HG03342 (cell line): ENCODE measurements around the gene METRN.

Experiments used
- ATAC-seq: cut with Tn5 transposase; IDR thresholded peaks from one replicate; pipeline ENCODE4 v1.9.1; 2021; ENCODE audit warnings: mild to moderate bottlenecking, moderate library complexity; ENCODE audit not compliant: unreplicated experiment

METRN gene

DNA sequence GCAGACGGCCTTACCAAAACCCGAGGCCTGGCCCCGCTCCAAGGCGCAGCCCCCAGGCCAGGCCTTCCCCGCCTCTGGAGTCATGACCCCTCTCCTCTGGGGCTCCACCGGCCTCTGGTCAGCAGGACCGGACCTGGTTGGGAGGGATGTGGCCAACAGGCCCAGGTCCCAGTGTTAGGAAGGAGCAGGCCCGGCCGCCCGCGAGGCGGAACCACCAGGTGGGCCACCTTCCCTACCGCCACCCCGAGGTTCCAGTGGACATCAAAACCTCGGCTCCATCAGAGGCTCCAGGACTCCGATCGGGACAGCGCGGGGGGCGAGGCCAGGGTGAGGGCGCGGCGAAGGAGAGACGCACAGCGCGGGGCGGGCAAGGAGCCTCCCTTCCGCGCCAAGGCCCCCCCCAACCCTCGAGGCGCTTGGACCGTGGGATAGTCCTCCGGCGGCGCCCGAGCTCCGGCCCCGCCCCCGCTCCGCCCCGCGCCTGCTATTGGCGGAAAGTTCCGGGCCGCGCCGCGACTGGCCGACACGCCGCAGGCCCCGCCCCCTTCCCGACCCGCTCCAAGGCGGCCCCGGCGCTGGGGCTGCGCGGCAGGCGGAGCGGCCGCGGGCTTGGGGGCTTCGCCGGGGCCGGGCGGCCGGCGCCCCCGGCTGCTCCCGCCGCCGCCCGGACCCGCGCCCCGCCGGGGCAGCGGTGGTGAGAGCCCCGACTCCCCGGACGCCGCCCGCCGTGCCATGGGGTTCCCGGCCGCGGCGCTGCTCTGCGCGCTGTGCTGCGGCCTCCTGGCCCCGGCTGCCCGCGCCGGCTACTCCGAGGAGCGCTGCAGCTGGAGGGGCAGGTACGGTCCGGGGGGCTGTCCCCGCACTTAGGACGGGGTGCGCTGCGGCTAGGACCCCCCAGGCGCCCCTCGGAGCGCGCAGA lies at the start of gene METRN:
TSS of gene METRN (plus strand) at position 561 of the 919 bp plus-strand sequence. CDS start at position 733, 172 bp downstream.
- peak; percentile 66 for ATAC-seq

DNA sequence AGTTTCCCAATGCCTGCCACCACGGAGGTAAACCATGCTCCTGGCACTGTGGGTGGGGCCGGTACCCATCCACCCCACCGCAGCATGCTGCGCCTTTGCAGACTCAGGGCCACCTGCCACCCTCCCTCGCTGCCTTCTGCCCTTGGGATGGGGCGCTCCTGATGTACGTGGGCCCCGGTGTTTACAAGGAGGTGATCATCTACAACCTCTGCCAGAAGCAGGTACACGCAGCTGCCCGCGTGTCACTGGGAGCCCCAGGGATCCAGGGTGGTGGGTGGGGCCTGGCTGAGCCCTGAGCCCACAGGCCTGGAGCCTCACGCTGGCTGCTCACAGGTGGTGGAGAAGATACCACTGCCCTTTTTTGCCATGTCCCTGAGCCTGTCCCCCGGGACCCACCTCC lies 48.3 kb upstream of the METRN start:
- ATAC-seq = no peak

DNA sequence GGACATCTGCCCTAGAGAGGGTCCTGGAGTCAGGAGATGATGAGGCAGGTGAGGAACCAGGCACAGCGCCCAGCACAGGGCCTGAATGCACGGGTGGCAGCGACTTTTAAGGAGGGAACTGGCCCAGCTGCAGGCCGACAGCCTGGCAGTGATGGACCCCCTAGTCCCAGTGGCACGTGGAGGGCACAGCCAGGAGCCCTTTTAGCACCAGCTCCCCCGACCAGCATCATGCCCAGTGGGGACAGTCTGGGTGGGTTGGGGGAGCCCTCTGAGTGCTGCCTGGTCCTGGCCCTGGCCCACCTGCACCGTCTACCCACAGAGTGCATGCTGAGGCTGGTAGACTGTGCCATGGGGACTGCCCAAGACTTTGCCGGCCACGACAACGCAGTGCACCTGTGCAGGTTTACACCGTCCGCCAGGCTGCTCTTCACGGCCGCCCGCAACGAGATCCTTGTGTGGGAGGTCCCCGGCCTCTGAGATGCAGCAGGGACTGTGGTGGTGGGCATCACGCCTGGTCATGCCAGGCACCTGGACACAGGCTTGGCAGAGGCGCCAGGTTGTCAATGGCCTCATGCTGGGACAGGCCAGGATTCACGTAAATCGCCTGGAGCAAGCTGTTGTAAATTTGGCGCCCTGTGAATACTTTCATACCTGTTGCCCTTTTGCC lies 47.7 kb upstream of the METRN start:
- ATAC-seq = no peak

DNA sequence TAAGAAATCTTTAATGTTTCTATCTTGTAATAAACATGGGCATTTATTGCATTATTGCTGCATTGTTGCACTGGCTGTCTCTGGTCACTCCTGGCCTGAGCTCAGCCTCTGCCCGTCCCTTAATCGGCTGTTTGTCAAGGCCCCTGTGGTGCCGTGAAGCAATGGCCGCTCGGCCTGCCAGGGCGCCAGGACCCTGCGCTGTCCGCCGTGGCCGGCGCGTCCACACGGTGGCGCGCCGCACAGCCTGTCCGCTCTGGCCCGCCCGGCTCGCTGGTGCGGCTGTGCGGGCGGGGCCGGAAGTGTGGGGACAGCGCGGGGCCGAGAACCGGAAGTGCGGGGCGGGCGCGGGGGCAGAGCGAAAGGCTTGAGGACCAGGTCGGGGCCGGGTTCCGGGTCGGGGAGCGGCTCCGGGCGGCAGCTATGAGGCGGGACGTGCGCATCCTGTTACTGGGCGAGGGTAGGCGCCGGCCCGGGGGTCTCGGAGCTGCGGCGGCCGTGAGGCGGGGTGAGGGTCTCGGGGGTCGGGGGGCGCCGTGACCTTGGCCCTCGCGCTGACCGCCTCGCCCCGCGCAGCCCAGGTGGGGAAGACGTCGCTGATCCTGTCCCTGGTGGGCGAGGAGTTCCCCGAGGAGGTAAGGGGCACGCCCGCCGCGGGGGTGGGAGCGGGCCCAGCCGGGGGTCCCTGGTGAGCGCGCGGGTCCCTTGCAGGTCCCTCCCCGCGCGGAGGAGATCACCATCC lies 47.0 kb upstream of the METRN start, which contains the start of gene RHOT2:
TSS of gene RHOT2 (plus strand) at position 353 of the 739 bp plus-strand sequence. CDS start at position 421, 68 bp downstream.
- ATAC-seq = peak; percentile 77

DNA sequence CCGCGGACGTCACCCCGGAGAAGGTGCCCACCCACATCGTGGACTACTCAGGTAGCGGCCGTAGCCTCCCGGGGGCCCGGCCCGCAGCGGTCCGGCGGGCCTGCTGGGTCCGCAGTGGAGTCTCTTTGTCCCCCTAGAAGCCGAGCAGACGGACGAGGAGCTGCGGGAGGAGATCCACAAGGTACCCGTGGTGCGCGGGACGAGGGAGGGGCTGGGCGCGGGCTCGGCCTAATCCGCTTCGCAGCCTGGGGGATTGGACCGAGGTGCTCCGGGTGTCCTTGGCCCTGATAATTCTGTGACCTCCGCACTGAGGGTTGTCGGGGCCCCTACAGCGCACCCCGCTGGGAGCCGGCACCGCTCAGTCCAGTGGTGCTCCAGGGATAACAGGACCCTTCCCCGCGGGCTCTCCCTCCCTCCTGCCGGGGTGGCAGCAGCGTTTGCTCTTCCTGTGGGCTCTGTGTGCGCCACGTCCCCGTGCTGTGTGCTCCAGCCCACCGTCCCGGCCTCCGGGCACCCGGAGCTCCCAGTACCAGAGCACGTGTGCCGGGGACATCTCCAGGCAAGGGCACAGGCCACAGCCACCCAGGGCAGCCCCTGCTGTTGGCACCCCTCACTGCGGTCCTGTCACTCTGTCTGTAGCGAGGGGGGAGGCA lies 46.3 kb upstream of the METRN start:
- ATAC-seq = no peak

DNA sequence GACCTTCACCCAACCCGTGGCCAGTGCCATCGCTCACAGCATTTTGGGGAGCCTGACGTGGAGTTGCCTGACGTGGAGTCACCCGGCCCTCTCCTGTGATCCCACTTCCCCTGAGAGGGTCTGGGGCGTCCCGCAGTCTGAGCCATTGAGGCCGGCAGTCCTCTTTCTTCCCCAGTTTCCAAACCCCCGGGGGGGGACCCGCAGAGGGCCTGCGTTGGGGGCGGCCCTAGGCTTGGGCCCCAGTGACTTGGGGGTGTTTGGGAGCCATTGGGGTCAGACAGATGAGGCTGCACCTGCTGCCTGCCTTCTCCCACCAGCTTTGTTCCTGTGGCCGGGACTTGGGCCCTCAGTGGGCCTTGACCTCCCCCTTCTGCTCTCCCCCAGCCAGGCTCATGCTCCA lies 45.3 kb upstream of the METRN start:
- no peak for ATAC-seq

DNA sequence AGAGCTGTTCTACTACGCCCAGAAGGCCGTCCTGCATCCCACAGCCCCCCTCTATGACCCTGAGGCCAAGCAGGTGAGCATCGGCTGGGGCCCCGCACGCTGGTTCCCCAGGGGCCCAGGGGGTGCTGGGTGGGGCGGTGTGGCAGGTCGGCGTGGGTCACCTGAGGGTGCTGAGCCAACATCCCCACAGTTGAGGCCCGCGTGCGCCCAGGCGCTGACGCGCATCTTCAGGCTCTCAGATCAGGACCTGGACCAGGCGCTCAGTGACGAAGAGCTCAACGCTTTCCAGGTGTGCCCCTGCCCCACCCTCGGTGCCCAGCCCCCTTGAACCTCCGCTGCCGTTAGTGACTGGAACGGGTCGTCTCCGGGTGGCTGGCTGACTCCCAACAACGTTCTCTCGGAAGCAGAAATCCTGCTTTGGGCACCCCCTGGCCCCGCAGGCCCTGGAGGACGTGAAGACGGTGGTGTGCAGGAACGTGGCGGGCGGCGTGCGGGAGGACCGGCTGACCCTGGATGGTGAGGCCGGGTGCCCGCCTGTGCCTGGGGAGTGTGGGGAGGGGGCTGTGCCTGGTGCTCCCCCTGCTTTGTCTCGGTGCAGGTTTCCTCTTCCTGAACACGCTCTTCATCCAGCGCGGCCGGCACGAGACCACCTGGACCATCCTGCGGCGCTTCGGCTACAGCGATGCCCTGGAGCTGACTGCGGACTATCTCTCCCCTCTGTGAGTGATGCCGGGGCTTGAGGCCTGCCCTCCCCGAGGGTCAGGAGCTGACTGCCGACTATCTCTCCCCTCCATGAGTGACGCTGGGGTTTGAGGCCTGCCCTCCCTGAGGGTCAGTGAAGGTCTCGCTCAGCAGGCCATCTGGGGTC lies 44.2 kb upstream of the METRN start:
- ATAC-seq = no peak

DNA sequence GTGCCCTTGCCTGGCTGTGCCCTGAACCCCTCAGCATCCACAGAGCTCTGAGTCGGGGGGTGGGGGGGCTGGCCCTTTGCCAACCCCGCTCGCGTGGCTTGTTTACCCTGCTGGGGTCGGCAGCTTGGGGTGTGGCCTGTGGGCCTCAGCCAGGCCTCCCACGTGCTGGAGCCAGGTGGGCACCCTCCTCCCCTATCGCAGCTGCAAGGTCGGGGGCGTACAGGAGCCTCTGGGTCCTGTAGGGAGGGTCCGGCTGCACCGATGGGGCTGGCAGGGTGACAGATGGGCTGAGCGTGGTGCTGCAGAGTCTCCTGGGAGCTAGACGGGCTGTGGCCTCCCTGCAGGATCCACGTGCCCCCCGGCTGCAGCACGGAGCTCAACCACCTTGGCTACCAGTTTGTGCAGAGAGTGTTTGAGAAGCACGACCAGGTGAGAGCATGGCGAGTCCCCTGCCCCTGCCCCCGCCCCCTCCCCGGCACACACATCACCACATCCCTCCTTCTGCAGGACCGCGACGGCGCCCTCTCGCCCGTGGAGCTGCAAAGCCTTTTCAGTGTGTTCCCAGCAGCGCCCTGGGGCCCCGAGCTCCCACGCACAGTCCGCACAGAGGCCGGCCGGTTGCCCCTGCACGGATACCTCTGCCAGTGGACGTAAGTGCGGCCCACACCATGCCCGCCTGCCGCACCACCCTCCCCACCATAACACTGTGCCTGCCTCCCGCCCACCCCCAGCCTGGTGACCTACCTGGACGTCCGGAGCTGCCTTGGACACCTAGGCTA lies 43.4 kb upstream of the METRN start:
- ATAC-seq = no peak

DNA sequence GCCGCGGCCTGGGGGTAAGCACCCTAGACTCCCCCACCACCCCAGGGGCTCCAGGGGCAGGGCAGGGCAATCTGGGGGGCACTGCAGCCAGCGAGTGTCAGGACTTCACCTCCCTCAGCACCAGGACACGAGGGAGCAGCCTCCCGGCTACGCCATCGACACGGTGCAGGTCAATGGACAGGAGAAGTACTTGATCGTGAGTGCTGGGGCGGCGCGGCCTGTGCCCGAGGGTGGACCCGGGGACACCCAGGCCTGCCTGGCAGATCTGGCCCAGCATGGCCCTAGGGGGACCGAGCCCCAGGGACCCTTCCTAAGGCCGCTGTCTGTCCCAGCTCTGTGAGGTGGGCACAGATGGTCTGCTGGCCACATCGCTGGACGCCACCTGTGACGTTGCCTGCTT lies 42.5 kb upstream of the METRN start:
- ATAC-seq = no peak

DNA sequence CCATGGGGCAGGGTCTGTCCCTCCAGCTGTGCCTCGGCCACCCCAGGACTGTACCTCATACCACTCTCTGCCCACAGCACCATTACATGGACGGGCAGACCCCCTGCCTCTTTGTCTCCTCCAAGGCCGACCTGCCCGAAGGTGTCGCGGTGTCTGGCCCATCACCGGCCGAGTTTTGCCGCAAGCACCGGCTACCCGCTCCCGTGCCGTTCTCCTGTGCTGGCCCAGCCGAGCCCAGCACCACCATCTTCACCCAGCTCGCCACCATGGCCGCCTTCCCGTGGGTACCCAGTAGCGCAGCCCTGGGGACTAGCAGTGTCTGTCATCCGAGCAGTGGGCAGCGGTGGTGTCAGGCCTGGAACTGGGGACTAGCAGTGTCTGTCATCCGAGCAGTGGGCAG lies 42.1 kb upstream of the METRN start:
- ATAC-seq = no peak

DNA sequence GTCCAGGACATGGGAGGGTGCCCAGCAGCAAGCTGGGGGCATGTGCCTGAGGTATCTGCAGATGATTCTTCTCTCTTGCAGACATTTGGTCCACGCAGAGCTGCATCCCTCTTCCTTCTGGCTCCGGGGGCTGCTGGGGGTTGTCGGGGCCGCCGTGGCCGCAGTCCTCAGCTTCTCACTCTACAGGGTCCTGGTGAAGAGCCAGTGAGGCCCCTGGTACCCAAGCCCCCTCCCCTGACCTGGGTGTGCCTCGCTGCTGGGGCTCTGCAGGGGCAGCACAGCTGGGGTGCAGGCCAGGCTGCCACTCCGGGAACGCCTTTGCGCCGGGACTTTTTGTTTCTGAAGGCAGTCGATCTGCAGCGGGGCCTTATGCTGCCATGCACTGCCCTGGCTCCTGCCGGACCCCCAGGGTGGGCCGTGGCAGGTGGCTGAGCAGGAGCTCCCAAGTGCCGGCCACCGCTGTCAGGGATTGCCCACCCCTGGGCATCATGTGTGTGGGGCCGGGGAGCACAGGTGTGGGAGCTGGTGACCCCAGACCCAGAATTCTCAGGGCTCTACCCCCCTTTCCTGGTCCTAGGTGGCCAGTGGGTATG lies 41.4 kb upstream of the METRN start:
- no peak for ATAC-seq

DNA sequence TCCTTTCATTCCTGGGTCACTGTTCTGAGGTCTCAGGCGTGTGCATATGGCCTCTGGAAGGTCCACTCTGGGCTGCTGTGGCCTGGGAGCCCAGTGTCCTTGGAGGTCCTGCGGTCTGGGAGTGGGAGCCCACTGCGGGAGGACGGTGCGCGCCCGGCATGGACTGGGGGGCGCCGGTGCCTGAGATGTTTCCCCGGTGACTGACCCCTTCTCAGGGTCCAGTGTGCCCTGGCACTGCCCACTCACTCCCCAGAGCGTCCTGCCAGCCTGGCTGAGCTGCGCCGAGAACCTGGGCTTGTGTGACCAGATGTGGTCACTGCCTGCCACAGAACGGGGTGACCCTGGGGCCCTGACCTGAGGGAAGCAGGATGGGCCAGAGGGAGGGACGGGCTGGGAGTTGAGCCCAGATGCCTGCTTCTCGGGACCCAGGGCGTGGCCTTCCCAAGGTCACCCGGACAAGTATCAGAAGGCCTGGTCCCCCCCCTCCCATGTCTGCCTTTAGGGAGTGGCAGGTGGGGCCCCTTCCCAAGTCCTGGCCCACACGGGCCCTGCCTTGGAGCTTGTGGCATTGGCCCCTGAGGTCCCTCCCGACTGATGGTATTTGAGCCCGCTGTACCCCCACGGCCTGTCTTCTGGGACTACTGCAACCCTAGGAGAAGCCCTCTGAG lies 40.6 kb upstream of the METRN start:
- ATAC-seq = no peak

DNA sequence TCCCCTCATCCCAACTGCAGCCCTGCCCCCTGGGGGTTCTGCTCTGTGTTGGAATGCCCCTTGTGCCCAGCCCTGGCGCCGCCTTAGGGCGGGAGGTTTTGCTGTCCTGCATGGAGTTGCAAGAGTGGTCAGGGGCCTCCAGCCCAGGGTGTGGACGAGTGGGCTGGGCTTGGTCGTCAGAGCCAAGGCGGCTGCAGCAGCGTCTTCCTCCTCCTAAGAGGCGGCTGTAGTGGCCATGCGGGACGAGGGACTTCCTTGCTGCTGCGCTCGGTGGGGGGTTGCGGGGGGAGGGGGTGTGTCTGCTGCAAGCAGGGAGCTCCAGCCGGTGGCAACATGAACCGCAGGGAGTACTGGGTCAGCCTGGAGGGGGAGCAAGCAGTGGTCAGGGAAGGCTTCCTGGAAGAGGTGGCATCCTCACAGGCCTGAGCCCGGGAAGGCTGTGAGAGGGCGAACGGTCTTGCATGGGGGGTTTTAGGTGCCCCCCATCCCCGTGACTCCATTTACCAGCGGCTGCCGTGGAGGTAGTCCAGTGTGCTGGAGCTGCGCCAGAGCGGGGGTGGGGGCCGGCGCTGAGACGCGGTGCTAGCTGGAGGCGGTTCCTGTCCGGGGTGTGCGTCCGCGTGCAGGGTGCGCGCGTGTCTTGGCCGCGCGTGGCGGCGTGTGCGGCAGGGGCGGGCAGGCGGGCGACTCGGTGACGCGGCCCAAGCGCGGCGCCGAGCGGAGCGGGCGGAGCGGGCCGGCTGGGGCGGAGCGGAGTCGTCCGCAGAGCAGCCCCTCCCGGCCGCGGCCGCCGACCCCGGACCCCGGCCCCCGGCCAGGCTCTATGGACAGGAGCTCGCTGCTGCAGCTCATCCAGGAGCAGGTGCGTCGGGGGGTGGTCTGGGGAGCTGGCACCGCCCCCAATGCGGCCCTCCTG lies 39.7 kb upstream of the METRN start, which contains the start of gene RHBDL1:
TSS of gene RHBDL1 (plus strand) at position 704 of the 916 bp plus-strand sequence. CDS start at position 824, 120 bp downstream.
- ATAC-seq = no peak

DNA sequence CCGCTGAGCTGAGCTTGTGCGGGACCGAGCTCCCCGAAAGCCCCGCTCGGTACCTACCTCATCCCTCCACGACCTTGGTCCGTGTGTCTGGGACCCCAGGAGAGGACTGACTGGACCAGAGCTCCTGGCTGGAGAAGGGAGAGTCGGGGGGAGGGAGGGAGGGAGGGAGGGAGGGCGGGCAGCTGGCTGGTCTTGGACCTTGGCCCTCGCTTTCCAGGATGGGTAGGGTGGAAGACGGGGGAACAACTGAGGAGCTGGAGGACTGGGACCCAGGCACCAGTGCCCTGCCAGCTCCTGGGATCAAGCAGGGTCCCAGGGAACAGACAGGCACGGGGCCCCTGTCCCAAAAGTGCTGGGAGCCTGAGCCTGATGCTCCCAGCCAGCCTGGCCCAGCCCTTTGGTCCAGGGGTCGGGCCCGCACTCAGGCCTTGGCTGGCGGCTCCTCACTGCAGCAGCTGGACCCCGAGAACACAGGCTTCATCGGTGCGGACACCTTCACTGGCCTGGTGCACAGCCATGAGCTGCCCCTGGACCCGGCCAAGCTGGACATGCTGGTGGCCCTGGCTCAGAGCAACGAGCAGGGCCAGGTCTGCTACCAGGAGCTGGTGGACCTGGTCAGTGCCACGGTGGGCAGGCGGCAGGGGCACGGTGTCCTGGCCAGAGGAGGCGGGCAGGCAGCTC lies 38.9 kb upstream of the METRN start:
- ATAC-seq = no peak

DNA sequence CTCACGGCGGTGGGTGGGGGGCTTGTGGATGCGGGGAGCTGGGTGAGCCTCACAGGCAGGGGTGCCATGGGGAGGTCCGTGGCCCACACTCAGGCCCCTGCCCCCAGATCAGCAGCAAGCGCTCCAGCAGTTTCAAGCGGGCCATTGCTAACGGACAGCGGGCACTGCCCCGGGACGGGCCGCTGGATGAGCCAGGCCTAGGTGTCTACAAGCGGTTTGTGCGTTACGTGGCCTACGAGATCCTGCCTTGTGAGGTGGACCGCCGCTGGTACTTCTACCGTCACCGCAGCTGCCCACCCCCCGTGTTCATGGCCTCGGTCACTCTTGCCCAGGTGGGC lies 38.4 kb upstream of the METRN start:
- ATAC-seq = no peak

DNA sequence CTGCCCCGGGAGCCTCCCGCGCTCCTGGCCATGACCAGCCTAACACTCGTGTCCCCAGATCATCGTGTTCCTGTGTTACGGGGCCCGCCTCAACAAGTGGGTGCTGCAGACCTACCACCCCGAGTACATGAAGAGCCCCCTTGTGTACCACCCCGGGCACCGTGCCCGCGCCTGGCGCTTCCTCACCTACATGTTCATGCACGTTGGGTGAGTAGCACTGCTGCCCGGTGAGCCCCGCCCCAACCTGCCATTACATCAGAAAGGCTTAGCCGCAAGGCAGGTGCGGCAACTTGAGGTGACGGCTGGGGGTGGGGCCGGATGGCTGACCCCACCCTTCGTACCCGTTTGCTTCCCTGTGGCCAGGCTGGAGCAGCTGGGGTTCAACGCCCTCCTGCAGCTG lies 38.0 kb upstream of the METRN start:
- ATAC-seq = no peak
